Eye (tissue), 1 donor: ENCODE data around the gene KCNK5.
A peak's percentile ranks its signal among the peaks of the same experiment; 100 is the strongest.

Source experiments
- DNase-seq: peaks from one replicate; pipeline ENCODE4 v3.0.0-alpha.2; 2015

KCNK5 gene

GRCh38 chr6:39240155-39240757, 11.0 kb upstream of the KCNK5 start:
- no peak for DNase-seq

GRCh38 chr6:39239527-39240154, 10.4 kb upstream of the KCNK5 start:
- peak; percentile 33 for DNase-seq

- no peak for DNase-seq
These were observed 7.5 kb upstream of the KCNK5 start for GRCh38 chr6:39236742-39237141.

GRCh38 chr6:39233333-39233732, 4.1 kb upstream of the KCNK5 start:
- no peak for DNase-seq

DNA sequence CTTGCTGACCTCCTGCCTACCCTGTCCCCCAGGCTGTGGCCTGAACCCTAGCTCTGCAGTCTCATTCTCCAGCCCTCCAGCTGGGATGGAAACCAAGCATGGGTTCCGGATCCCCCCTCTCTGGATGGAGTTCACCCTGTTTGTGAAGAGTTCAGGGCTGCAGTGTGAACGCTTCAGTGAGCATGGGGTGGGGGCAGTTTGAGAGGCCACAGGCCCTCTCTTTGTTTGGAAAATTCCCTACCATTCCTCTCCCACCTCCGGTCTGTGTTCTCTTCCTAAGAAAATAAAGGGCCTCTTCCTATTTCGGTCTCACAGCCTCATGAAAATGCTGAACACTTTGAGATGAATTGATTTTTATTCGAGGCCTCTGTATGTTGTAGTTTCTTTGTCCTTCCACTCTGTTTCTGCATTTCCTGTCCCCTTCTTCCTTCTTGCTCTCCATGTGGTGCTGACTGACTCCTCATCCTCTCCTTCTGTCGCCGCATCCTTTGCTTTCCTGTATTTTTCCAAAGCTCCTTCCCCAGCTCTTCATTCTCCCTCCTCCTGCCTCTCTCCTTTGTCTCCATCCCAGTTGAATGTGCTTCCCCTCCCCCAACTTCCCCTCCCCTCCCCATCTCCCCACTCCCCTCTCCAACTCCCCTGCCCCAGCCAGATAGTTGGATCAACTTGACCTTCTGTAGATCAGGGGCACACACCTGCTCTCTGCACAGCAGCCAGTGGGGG, 2.4 kb upstream of the KCNK5 start:
- peak; percentile 67 for DNase-seq

GRCh38 chr6:39230654-39231035, 1.4 kb upstream of the KCNK5 start:
- DNase-seq = peak; percentile 15

GRCh38 chr6:39228111-39228971, 934 bp downstream of the KCNK5 start:
- no peak for DNase-seq

- no peak for DNase-seq
These were observed 1.8 kb downstream of the KCNK5 start for GRCh38 chr6:39227476-39227875.

- DNase-seq = no peak
These were observed 2.5 kb downstream of the KCNK5 start for GRCh38 chr6:39226639-39227329.

DNA sequence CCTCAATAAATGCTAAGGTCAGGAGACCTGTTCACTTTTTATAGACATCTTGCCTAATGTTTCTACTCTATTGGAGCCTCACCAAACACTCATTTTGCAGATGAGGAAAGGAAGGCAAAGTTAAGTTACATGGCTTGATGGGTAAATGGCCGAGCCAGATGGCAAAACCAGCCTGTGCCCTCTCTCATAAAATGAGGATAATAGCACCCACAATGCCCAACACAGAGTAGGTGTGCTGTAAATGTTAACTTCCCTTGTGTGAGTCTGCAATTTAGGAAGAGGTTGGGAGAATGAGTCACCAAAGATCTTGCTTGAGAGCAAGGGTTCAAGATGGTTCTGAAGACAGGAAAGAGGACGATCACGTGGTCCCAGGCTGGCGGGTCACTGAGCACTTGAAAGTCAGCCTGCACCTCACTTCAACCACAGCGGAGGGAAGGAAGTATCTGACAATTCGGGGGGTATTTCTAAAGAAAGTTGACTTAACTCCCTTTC, 3.3 kb downstream of the KCNK5 start:
- no peak for DNase-seq

- DNase-seq = no peak
These were observed 3.7 kb downstream of the KCNK5 start for GRCh38 chr6:39225543-39225942.

GRCh38 chr6:39224523-39225182, 4.6 kb downstream of the KCNK5 start:
- no peak for DNase-seq

GRCh38 chr6:39224011-39224410, 5.3 kb downstream of the KCNK5 start:
- DNase-seq = no peak

DNA sequence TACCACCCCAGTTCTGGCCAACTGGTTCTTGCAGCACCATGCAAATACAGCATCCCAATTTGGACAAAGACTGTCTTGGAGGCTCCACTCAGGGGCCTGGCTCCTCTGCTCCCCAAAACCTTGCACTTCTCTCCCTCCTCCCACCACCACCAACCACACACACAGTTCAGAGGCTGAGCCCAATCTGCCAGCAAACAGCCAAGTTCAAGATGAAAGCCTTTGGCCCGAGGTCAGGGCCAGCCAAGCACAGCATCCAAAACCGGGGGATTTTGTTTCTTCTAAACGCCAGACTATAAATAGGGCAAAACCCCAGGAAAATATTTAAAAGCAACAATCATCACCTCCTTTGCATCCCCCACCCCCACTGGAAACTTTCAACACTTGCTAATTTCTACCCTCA, 5.7 kb downstream of the KCNK5 start:
- no peak for DNase-seq

GRCh38 chr6:39223061-39223460, 6.2 kb downstream of the KCNK5 start:
- DNase-seq = no peak

- no peak for DNase-seq
These were observed 7.3 kb downstream of the KCNK5 start for GRCh38 chr6:39221779-39222641.

GRCh38 chr6:39221115-39221514, 8.2 kb downstream of the KCNK5 start:
- DNase-seq = no peak

DNA sequence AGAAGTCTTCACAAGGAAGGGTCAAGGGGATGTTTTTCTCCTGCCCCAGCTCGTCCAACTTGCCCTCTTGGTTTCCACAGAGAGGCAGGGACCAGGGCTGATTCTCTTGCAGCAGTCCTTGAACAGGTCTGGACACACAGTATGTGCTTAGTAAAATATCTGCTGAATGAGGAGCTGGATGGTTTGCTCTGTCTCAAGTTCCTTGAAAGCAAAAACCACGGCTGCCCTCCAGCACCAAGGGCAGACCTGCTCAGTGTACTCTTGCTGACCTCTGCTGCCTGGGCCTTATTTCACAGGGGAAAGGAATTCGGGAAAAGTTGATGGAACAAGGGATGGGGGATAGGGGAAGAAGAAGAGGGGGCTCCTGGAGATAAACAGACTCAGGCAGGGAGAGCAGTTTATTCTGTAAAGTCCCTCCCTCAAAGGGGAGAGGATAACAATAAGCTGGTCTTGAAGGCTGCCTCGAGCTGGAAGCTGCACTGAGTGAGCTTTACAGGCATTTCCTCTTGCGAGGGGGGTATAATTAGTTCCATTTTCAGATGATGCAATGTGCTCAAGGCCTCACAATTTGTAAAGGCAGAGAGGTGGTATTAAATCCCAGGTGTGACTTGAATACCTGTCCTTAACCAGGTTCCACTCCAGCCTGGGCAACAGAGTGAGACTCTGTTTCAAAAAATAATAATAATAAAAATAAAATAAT, 10.3 kb downstream of the KCNK5 start:
- peak; percentile 12 for DNase-seq

DNA sequence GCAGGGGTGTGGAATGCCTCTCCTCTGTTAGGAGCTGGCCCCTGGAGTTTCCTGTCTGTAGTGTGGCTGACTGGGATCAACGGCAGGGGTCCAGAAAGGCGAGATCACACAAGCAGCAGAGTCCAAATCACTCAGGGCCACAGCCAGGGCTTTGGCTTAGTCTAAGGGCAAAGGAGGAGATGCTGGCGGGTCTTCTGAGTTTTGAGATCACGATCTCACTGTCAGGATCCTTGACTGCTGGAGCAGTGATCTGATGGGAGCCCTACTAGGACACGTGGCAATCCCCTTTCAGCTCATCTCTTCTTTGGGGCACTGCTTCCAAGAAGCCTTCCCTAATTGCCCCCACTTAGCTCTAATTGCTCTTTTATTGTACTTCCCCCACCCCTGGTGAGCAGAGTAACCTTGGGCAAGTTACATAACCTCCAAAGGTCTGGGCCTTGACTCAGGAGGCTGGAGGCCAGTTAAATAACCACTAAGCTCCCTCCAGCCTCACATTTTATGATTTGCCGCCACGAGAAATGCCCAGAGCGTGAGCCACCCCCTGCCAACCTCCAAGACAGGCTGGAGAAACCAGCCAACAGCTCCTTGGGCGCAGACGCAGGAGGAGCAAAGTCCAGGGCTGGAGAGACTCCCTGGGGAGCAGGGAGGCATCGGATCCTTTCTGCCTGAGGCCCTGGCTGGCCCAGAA, 12.0 kb downstream of the KCNK5 start:
- DNase-seq = no peak
